ENCODE measurements around the gene EML6.

DNA sequence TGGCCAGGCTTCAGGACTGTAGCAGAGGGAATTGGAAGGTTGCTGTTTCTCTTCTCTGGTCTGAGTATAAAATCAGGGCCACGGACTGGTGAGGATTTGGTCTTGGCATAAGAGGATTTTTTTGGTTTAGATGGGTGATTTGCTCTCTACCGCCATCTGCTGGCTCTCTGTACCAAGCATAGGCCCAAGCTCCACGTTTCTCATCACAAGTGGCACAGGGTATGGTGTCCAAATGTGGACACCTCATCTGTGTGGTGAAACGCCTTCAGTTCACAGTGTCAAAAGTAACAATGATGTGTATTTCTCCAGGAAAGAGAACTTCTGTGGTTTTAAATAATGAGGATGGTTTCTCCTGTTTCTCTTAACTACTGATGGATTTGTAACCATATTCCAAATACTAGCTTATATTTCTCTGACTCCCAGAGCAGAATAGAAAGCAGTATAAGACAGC lies 115.1 kb downstream of the EML6 start:
- TF ChIP-seq EZH2phosphoT487 (IDR thresholded peaks at IDR 0.05) = no peak
- TF ChIP-seq, protein P1, sequence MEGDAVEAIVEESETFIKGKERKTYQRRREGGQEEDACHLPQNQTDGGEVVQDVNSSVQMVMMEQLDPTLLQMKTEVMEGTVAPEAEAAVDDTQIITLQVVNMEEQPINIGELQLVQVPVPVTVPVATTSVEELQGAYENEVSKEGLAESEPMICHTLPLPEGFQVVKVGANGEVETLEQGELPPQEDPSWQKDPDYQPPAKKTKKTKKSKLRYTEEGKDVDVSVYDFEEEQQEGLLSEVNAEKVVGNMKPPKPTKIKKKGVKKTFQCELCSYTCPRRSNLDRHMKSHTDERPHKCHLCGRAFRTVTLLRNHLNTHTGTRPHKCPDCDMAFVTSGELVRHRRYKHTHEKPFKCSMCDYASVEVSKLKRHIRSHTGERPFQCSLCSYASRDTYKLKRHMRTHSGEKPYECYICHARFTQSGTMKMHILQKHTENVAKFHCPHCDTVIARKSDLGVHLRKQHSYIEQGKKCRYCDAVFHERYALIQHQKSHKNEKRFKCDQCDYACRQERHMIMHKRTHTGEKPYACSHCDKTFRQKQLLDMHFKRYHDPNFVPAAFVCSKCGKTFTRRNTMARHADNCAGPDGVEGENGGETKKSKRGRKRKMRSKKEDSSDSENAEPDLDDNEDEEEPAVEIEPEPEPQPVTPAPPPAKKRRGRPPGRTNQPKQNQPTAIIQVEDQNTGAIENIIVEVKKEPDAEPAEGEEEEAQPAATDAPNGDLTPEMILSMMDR (IDR thresholded peaks at IDR 0.05) = peak; percentile 89
- no peak for TF ChIP-seq EZH2 (IDR thresholded peaks at IDR 0.05)
